ENCODE measurements around the gene HSPBAP1. TPM values are rescaled to one million over a fixed set of nuclear protein-coding genes. Genes with fewer than 3 reads are reported as not detected.

The HSPBAP1 gene
- total and polyA plus RNA-seq, 9 of the 15 experiments (the other 6 are each of a cell fraction or from before 2014, with no cell fraction given) = 2.1 to 4.5 (median 3.4) TPM

DNA sequence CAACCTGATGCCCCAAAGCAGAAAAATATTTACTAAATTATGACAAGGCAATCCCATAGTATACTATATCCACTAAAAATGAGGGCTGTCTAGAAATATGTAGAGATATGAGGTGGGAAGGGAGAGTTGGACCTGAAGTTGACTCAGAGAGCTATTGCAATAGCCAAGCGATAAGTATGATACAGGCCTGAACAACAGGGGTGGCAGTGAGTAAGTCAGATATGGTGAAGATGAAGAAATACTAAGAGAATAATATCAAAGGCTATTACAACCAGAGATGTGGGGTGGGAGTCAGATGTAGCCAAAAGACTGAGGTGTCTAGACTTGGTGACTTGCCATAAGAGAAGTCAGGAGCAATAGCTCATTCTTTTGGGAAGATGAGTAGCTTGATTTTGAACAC lies 9.2 kb downstream of the HSPBAP1 start:
- Histone ChIP-seq H3K9ac (ENCODE audit: insufficient read depth in 1 of 2, low read depth in 2 of 2, low read length in 2 of 2) (no peak overlapping the region), H3K27me3 (ENCODE audit: control insufficient read depth in 2 of 2, insufficient read depth in 2 of 2, low read length in 2 of 2) (no peaks in the 10 kb centered on the region), H3K4me2 (ENCODE audit: insufficient read depth, low read length) (no peak overlapping the region), H3K36me3 (ENCODE audit: control insufficient read depth, insufficient read depth, low read length) (no peaks in the 10 kb centered on the region), H3K79me2 (ENCODE audit: control insufficient read depth, insufficient read depth, low read length) (no peaks in the 10 kb centered on the region; the same call in 2 of the 3 replicates), H4K20me1 (replicated peaks; ENCODE audit: control insufficient read depth, insufficient read depth, low read length) (no peaks in the 10 kb centered on the region), H3K9me1 (ENCODE audit: control insufficient read depth, insufficient read depth, low read length) (no peaks in the 10 kb centered on the region), H3K9me3 (replicated peaks; ENCODE audit: control insufficient read depth, insufficient read depth, low read depth, low read length) (no peaks in the 10 kb centered on the region), H2AFZ (ENCODE audit: low read depth, low read length) (no peak overlapping the region), H3K27ac (ENCODE audit: extremely low read depth, low read depth, low read length) (no peak overlapping the region), H3K4me3 (no peak overlapping the region), H3K4me1 (replicated peaks in 1 of 2; ENCODE audit: control insufficient read depth in 2 of 2, insufficient read depth in 2 of 2, low read length in 2 of 2) (no peaks in the 10 kb centered on the region; a peak in 1 of 5 replicates)
- BruUV-seq (replicated peaks) = no TSS peak
- POLR2A ChIA-PET = interaction anchor here (1.6 kb wide), 1 partner anchor 9 kb away, joined by 6 read pairs; the partner anchor contains the start of gene HSPBAP1
- in situ Hi-C loops (cut with MboI) (no loop called here), intact Hi-C loops (cut with micrococcal nuclease) (no loop called here)
- ATAC-seq = no peak
- CTCF ChIA-PET (ENCODE audit: low intra/inter-chr PET ratio) = no interaction called here
- 81% methylated on average over 1 of the region's 1 CpG for WGBS (ENCODE audit: insufficient coverage, low coverage, missing lambda C conversion rate)
- TF ChIP-seq HNRNPH1 (optimal IDR thresholded peaks at IDR 0.05; ENCODE audit: low read depth, low read length) (no peak), ZNF140 (CRISPR knock-in tag; IDR thresholded peaks at IDR 0.05) (no peak), ZEB2 (IDR thresholded peaks at IDR 0.05) (no peak), CBX8 (IDR thresholded peaks at IDR 0.05; ENCODE audit: borderline replicate concordance, extremely low read depth, low read depth, low read length, poor library complexity, severe bottlenecking) (no peak), KLF16 (IDR thresholded peaks at IDR 0.05) (no peak), CBFB (CRISPR knock-in tag; IDR thresholded peaks at IDR 0.05) (no peak), ZSCAN32 (CRISPR knock-in tag; IDR thresholded peaks at IDR 0.05) (no peak)
- TF ChIP-seq, protein P1, sequence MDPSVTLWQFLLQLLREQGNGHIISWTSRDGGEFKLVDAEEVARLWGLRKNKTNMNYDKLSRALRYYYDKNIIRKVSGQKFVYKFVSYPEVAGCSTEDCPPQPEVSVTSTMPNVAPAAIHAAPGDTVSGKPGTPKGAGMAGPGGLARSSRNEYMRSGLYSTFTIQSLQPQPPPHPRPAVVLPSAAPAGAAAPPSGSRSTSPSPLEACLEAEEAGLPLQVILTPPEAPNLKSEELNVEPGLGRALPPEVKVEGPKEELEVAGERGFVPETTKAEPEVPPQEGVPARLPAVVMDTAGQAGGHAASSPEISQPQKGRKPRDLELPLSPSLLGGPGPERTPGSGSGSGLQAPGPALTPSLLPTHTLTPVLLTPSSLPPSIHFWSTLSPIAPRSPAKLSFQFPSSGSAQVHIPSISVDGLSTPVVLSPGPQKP (CRISPR knock-in tag; IDR thresholded peaks at IDR 0.05) = no peak
- TF ChIP-seq, protein P2, sequence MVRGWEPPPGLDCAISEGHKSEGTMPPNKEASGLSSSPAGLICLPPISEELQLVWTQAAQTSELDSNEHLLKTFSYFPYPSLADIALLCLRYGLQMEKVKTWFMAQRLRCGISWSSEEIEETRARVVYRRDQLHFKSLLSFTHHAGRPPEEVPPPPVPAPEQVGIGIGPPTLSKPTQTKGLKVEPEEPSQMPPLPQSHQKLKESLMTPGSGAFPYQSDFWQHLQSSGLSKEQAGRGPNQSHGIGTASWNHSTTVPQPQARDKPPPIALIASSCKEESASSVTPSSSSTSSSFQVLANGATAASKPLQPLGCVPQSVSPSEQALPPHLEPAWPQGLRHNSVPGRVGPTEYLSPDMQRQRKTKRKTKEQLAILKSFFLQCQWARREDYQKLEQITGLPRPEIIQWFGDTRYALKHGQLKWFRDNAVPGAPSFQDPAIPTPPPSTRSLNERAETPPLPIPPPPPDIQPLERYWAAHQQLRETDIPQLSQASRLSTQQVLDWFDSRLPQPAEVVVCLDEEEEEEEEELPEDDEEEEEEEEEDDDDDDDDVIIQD (CRISPR knock-in tag; IDR thresholded peaks at IDR 0.05) = no peak
- DNase-seq (ENCODE audit: extremely low read depth in 1 of 4, low spot score in 3 of 4) = no peak
- FAIRE-seq = no peak
